GM23338 (cell line): ENCODE data around the gene LDHB. TPM values are rescaled to one million over a fixed set of nuclear protein-coding genes. Genes with fewer than 3 reads are reported as not detected.

Experiments used
- ATAC-seq: fragments of 200-7000 bp; cut with Tn5 transposase; 3 replicates; pipeline ENCODE4 v1.9.1; 2020
- DNase-seq: peaks from one replicate; pipeline ENCODE4 v3.0.0-alpha.2; 2015; ENCODE audit warnings: low spot score
- H2AFZ ChIP-seq: fragments of 200-600 bp; sonication (generic); 2 replicates; pipeline ENCODE4 v1.8.0; 2016; ENCODE audit warnings: antibody characterized with exemption, mild to moderate bottlenecking, moderate library complexity
- H3F3A ChIP-seq: fragments of 200-600 bp; sonication (generic); replicated peaks from 2 replicates; pipeline ENCODE4 v1.8.0; 2017; ENCODE audit warnings: antibody characterized with exemption, mixed run types, low read depth
- H3K27ac ChIP-seq: fragments of 200-600 bp; sonication (generic); 2 replicates; pipeline ENCODE4 v1.6.1; 2016; ENCODE audit warnings: low read depth
- H3K27me3 ChIP-seq: fragments of 200-600 bp; sonication (generic); 2 replicates; pipeline ENCODE4 v1.8.0; 2016; ENCODE audit warnings: mild to moderate bottlenecking, mixed run types, moderate library complexity; ENCODE audit not compliant: insufficient read depth
- H3K36me3 ChIP-seq: fragments of 200-600 bp; sonication (generic); 2 replicates; pipeline ENCODE4 v1.8.0; 2016; ENCODE audit warnings: mild to moderate bottlenecking; ENCODE audit not compliant: insufficient read depth
- H3K4me1 ChIP-seq: fragments of 200-600 bp; sonication (generic); 2 replicates; pipeline ENCODE4 v1.8.0; 2016; ENCODE audit warnings: mild to moderate bottlenecking, moderate library complexity; ENCODE audit not compliant: insufficient read depth
- H3K4me2 ChIP-seq: fragments of 200-600 bp; sonication (generic); 2 replicates; pipeline ENCODE4 v1.7.1; 2017; ENCODE audit warnings: mixed run types
- H3K4me3 ChIP-seq: fragments of 200-600 bp; sonication (generic); 2 replicates; pipeline ENCODE4 v1.6.1; 2016; ENCODE audit warnings: mixed run types
- H3K79me2 ChIP-seq: fragments of 200-600 bp; sonication (generic); replicated peaks from 2 replicates; pipeline ENCODE4 v1.8.0; 2017; ENCODE audit warnings: mild to moderate bottlenecking; ENCODE audit not compliant: insufficient read depth
- H3K9me2 ChIP-seq: fragments of 200-600 bp; sonication (generic); 2 replicates; pipeline ENCODE4 v1.8.0; 2017; ENCODE audit not compliant: insufficient read depth
- H4K20me1 ChIP-seq: fragments of 200-600 bp; sonication (generic); replicated peaks from 2 replicates; pipeline ENCODE4 v1.8.0; 2017; ENCODE audit warnings: mild to moderate bottlenecking; ENCODE audit not compliant: insufficient read depth
- H3K27ac Mint-ChIP-seq: 2 replicates; pipeline ENCODE4 v1.8.0; 2020; ENCODE audit warnings: inconsistent platforms, mild to moderate bottlenecking, moderate library complexity, mixed read lengths
- H3K27me3 Mint-ChIP-seq: 3 replicates; pipeline ENCODE4 v1.8.0; 2022; ENCODE audit warnings: low read depth, mild to moderate bottlenecking, moderate library complexity, mixed read lengths, inconsistent platforms; ENCODE audit not compliant: insufficient read depth, poor library complexity
- H3K36me3 Mint-ChIP-seq: 3 replicates; pipeline ENCODE4 v1.8.0; 2021; ENCODE audit warnings: low read depth, mild to moderate bottlenecking, inconsistent platforms, moderate library complexity, mixed read lengths
- H3K4me1 Mint-ChIP-seq: 3 replicates; pipeline ENCODE4 v1.8.0; 2020; ENCODE audit warnings: mild to moderate bottlenecking, inconsistent platforms, mixed read lengths
- H3K4me3 Mint-ChIP-seq: 3 replicates; pipeline ENCODE4 v1.8.0; 2021; ENCODE audit warnings: moderate library complexity, mild to moderate bottlenecking, inconsistent platforms, mixed read lengths
- H3K9me3 Mint-ChIP-seq: 3 replicates; pipeline ENCODE4 v1.8.0; 2020; ENCODE audit warnings: moderate library complexity, mild to moderate bottlenecking, inconsistent platforms, mixed read lengths
- CREB1 ChIP-seq: fragments of 250-450 bp; sonication (Bioruptor Pico); IDR thresholded peaks from 2 replicates; pipeline ENCODE4 v1.5.0; 2020; ENCODE audit warnings: low read depth, mild to moderate bottlenecking, moderate library complexity
- EZH2 ChIP-seq: fragments of 200-600 bp; sonication (generic); IDR thresholded peaks from one replicate; pipeline ENCODE4 v1.8.0; 2017; ENCODE audit warnings: antibody characterized with exemption, mild to moderate bottlenecking, low read depth; ENCODE audit not compliant: unreplicated experiment
- JUNB ChIP-seq: IDR thresholded peaks from one replicate; pipeline ENCODE4 v1.6.1; 2016; ENCODE audit warnings: antibody characterized with exemption; ENCODE audit not compliant: unreplicated experiment
- NANOG ChIP-seq: IDR thresholded peaks from 2 replicates; pipeline ENCODE4 v1.6.1; 2016; ENCODE audit warnings: antibody characterized with exemption, borderline replicate concordance
- STAT1 ChIP-seq: IDR thresholded peaks from one replicate; pipeline ENCODE4 v1.6.1; 2016; ENCODE audit warnings: antibody characterized with exemption; ENCODE audit not compliant: unreplicated experiment
- ZNF114 ChIP-seq: fragments of 250-450 bp; sonication (Bioruptor Pico); IDR thresholded peaks from 2 replicates; pipeline ENCODE4 v1.5.0; 2020; ENCODE audit warnings: mild to moderate bottlenecking, moderate library complexity
- ZNF331 ChIP-seq: fragments of 250-450 bp; sonication (Bioruptor Pico); IDR thresholded peaks from 2 replicates; pipeline ENCODE4 v1.5.0; 2020; ENCODE audit warnings: low read depth, mild to moderate bottlenecking, moderate library complexity
- polyA plus RNA-seq: library from polyadenylated mRNA; unstranded; fragments of >200 nt; fragmentation: Nextera tagmentation; extraction: Ambion mirVana; gene quantifications from 2 replicates; pipeline ENCODE4 v1.2.1, GENCODE V29; 2016
- total RNA-seq: library from RNA; depleted of rRNA; stranded (reverse); fragments of >200 nt; shearing (Covaris generic); gene quantifications from 2 replicates; pipeline ENCODE4 v1.2.3, GENCODE V29; 2014
- TF ChIP-seq, protein P1 (sequence below): IDR thresholded peaks from one replicate; pipeline ENCODE4 v1.6.1; 2018; ENCODE audit warnings: antibody characterized with exemption; ENCODE audit not compliant: unreplicated experiment
- TF ChIP-seq, protein P2 (sequence below): IDR thresholded peaks from 2 replicates; pipeline ENCODE4 v1.6.1; 2016; ENCODE audit warnings: antibody characterized with exemption
- TF ChIP-seq, protein P3 (sequence below), 2 experiments: fragments of 200-600 bp in 1 of 2; sonication (generic) in 1 of 2; conservative IDR thresholded peaks; 2 replicates each; pipeline versions ENCODE4 v1.5.1 to v1.6.1; 2016 to 2017; ENCODE audit warnings: antibody characterized with exemption in 2 of 2, low read depth in 2 of 2, mild to moderate bottlenecking in 2 of 2, moderate library complexity in 1 of 2

Gene LDHB
- total and polyA plus RNA-seq, 2 experiments from 2014 or later = 1,537 to 1,990 TPM

DNA sequence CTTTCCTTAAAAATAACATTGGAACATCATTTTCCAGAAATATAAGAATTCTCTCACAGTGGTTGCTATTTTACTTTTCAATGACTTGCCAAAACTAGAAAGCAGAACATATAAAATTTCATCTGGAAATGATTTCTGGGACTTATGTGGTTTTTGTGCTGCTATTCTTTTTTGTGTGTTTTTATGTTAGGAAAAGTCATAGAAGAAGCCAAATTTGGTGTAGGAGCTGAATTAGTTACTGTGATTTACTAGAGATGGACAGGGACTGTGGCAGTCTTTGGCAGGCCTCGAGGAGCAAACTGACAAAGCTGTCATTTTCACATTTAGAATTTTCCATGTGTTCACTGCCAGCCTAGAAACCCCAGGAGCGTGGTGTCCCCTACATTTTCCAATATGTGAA, 38.3 kb upstream of the LDHB start (continued):
- TF ChIP-seq, protein P1, sequence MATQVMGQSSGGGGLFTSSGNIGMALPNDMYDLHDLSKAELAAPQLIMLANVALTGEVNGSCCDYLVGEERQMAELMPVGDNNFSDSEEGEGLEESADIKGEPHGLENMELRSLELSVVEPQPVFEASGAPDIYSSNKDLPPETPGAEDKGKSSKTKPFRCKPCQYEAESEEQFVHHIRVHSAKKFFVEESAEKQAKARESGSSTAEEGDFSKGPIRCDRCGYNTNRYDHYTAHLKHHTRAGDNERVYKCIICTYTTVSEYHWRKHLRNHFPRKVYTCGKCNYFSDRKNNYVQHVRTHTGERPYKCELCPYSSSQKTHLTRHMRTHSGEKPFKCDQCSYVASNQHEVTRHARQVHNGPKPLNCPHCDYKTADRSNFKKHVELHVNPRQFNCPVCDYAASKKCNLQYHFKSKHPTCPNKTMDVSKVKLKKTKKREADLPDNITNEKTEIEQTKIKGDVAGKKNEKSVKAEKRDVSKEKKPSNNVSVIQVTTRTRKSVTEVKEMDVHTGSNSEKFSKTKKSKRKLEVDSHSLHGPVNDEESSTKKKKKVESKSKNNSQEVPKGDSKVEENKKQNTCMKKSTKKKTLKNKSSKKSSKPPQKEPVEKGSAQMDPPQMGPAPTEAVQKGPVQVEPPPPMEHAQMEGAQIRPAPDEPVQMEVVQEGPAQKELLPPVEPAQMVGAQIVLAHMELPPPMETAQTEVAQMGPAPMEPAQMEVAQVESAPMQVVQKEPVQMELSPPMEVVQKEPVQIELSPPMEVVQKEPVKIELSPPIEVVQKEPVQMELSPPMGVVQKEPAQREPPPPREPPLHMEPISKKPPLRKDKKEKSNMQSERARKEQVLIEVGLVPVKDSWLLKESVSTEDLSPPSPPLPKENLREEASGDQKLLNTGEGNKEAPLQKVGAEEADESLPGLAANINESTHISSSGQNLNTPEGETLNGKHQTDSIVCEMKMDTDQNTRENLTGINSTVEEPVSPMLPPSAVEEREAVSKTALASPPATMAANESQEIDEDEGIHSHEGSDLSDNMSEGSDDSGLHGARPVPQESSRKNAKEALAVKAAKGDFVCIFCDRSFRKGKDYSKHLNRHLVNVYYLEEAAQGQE = no peak
- TF ChIP-seq CREB1 (CRISPR knock-in tag) = no peak
- TF ChIP-seq EZH2 = no peak
- no peak for TF ChIP-seq STAT1
- no peak for TF ChIP-seq JUNB
- TF ChIP-seq, protein P2, sequence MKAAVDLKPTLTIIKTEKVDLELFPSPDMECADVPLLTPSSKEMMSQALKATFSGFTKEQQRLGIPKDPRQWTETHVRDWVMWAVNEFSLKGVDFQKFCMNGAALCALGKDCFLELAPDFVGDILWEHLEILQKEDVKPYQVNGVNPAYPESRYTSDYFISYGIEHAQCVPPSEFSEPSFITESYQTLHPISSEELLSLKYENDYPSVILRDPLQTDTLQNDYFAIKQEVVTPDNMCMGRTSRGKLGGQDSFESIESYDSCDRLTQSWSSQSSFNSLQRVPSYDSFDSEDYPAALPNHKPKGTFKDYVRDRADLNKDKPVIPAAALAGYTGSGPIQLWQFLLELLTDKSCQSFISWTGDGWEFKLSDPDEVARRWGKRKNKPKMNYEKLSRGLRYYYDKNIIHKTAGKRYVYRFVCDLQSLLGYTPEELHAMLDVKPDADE = no peak

DNA sequence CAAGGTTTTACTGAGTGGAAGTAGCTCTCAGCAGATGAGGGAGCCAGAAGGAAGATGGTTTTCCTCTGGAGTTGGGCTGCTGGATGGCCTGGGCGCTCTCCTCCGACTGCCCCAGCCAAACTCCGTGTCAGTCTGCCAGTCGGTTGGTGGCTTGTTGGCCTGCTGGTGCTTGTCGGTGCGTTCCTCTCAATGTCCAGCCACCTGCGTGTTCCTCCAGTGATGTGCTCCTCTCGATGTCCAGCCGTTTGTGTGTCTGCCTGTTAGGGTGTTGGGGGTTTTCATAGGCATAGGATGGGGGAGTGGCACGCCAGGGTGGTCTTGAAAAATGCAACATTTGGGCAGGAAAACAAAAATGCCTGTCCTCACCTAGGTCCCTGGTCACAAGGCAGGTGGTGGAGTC, 37.0 kb upstream of the LDHB start:
- Histone ChIP-seq H3K79me2 (no peaks in the 10 kb centered on the region), H3K4me3 (no peak overlapping the region), H3K9me2 (no peaks in the 10 kb centered on the region), H3K4me1 (no peaks in the 10 kb centered on the region), H3K27me3 (no peaks in the 10 kb centered on the region), H3K36me3 (no peaks in the 10 kb centered on the region), H3K4me2 (no peak overlapping the region), H3F3A (no peaks in the 10 kb centered on the region), H3K27ac (no peak overlapping the region), H2AFZ (0 out of 2 replicates have a peak overlapping the region, but pooled peaks have one; percentile 15), H4K20me1 (no peaks in the 10 kb centered on the region)
- Mint-ChIP-seq H3K4me3 (no peak overlapping the region), H3K4me1 (peaks cover 7% of the 10 kb centered on the region; the same call in 1 of the 3 replicates), H3K9me3 (peaks cover 2% of the 10 kb centered on the region; the same call in 2 of the 3 replicates), H3K36me3 (peaks cover 2% of the 10 kb centered on the region; the same call in 1 of the 3 replicates), H3K27ac (no peak overlapping the region), H3K27me3 (peaks cover 8% of the 10 kb centered on the region)
- DNase-seq = no peak
- no peak for ATAC-seq
- TF ChIP-seq ZNF114 (CRISPR knock-in tag) = no peak
- TF ChIP-seq, protein P2 = no peak
- TF ChIP-seq STAT1 = no peak
- no peak for TF ChIP-seq ZNF331 (CRISPR knock-in tag)
- TF ChIP-seq, protein P3, sequence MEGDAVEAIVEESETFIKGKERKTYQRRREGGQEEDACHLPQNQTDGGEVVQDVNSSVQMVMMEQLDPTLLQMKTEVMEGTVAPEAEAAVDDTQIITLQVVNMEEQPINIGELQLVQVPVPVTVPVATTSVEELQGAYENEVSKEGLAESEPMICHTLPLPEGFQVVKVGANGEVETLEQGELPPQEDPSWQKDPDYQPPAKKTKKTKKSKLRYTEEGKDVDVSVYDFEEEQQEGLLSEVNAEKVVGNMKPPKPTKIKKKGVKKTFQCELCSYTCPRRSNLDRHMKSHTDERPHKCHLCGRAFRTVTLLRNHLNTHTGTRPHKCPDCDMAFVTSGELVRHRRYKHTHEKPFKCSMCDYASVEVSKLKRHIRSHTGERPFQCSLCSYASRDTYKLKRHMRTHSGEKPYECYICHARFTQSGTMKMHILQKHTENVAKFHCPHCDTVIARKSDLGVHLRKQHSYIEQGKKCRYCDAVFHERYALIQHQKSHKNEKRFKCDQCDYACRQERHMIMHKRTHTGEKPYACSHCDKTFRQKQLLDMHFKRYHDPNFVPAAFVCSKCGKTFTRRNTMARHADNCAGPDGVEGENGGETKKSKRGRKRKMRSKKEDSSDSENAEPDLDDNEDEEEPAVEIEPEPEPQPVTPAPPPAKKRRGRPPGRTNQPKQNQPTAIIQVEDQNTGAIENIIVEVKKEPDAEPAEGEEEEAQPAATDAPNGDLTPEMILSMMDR (conservative IDR thresholded peaks at IDR 0.05; ENCODE audit: low read depth in 2 of 2) = no peak
- no peak for TF ChIP-seq JUNB
- TF ChIP-seq NANOG = no peak
